Measurements from ENCODE around the gene ZC3H13. TPM values are rescaled to one million over a fixed set of nuclear protein-coding genes. Genes with fewer than 3 reads are reported as not detected.

The ZC3H13 gene
- total and polyA plus RNA-seq, 2 of the 8 experiments (the other 6 are each of a cell fraction or from before 2014, with no cell fraction given), result 5.1 to 57.8 TPM

DNA sequence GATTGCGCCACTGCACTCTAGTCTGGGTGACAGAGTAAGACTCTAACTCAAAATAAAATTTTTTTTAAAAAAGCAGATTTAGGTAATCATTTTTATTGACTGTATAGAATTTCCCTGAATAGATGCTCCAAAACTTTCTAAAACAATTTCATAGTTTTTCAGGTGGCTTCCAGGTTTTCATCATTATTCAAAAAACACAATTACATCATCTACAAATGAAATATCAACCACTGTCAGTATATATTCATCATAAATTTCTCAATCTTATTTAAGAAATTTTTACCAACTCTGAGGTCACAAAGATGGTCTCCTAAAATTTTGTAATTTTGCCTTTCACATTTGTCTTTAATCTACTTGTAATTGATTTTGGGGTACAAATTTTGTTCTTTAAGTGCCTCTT, 48.1 kb downstream of the ZC3H13 start:
- FAIRE-seq (no peak), DNase-seq (ENCODE audit: low read depth in 1 of 2, low spot score in 2 of 2) (no peak)
- Histone ChIP-seq H3K4me1 (replicated peaks in 1 of 4; ENCODE audit: control insufficient read depth in 3 of 4, insufficient read depth in 4 of 4, low read length in 3 of 4) (no peaks in the 10 kb centered on the region), H2BK15ac (ENCODE audit: low read length) (no peak overlapping the region), H3K4ac (replicated peaks; ENCODE audit: insufficient read length, low read depth, low read length) (no peak overlapping the region), H3K23ac (ENCODE audit: insufficient read length) (no peak overlapping the region), H4K20me1 (replicated peaks in 1 of 2; ENCODE audit: control insufficient read depth in 1 of 2, insufficient read depth in 2 of 2, low read length in 2 of 2) (no peaks in the 10 kb centered on the region), H3K79me2 (ENCODE audit: control insufficient read depth in 1 of 2, insufficient read depth in 2 of 2, low read length in 2 of 2) (no peaks in the 10 kb centered on the region), H2AFZ (ENCODE audit: low read length) (no peak overlapping the region), H3K4me3 (ENCODE audit: extremely low read depth in 1 of 4, insufficient read depth in 2 of 4, low read depth in 3 of 4, low read length in 4 of 4) (no peak overlapping the region), H3K14ac (ENCODE audit: insufficient read length) (no peak overlapping the region), H3K9ac (replicated peaks in 1 of 4; ENCODE audit: extremely low read depth in 1 of 4, low read depth in 3 of 4, low read length in 3 of 4) (no peak overlapping the region), H4K8ac (ENCODE audit: extremely low read depth, insufficient read depth, low read length) (no peak overlapping the region), H3K4me2 (ENCODE audit: insufficient read depth in 1 of 2, low read depth in 2 of 2, low read length in 2 of 2) (no peak overlapping the region), H3K9me3 (ENCODE audit: insufficient read depth in 2 of 2, low read depth in 1 of 2, low read length in 1 of 2) (no peaks in the 10 kb centered on the region), H4K91ac (replicated peaks; ENCODE audit: insufficient read length, low read length) (no peak overlapping the region), H2BK20ac (ENCODE audit: low read length) (no peak overlapping the region), H2BK5ac (ENCODE audit: low read depth, low read length) (no peak overlapping the region), H2AK5ac (ENCODE audit: low read depth, low read length) (no peak overlapping the region), H3K27ac (ENCODE audit: low read depth, low read length) (no peak overlapping the region), H2BK12ac (ENCODE audit: low read depth, low read length) (no peak overlapping the region), H2BK120ac (replicated peaks; ENCODE audit: low read depth, low read length) (no peak overlapping the region), H3K36me3 (ENCODE audit: control insufficient read depth in 2 of 4, insufficient read depth in 4 of 4, low read length in 3 of 4) (peaks cover 2 to 57% (median 21%) of the 10 kb centered on the region in 4 experiments; a peak in 7 of 8 replicates), H4K5ac (ENCODE audit: insufficient read length, low read depth, low read length) (no peak overlapping the region), H3K27me3 (replicated peaks in 1 of 4; ENCODE audit: control insufficient read depth in 3 of 4, extremely low read depth in 1 of 4, insufficient read depth in 3 of 4, low read length in 3 of 4) (no peaks in the 10 kb centered on the region), H3K56ac (replicated peaks; ENCODE audit: insufficient read length, low read depth, low read length) (no peak overlapping the region), H3K79me1 (ENCODE audit: low read depth, low read length) (no peaks in the 10 kb centered on the region), H3K18ac (ENCODE audit: extremely low read depth, low read length) (no peak overlapping the region), H3K23me2 (ENCODE audit: low read depth, low read length) (no peaks in the 10 kb centered on the region)
- POLR2A ChIA-PET (ENCODE audit: partially characterized antibody), result interaction anchor here (0.7 to 1.4 kb wide), 2 partner anchors 182 to 400 kb away, joined by 3 read pairs; no protein-coding TSS in a partner anchor
- TF ChIP-seq BACH1 (IDR thresholded peaks at IDR 0.05; ENCODE audit: low read length) (no peak), FOSL1 (IDR thresholded peaks at IDR 0.05; ENCODE audit: insufficient read depth, low read depth, low read length) (no peak), YY1 (IDR thresholded peaks at IDR 0.05; ENCODE audit: low read depth, low read length) (no peak), NANOG (IDR thresholded peaks at IDR 0.05; ENCODE audit: insufficient read depth, low read depth, low read length, poor library complexity, severe bottlenecking) (no peak), BRCA1 (IDR thresholded peaks at IDR 0.05; ENCODE audit: low read depth, low read length) (no peak), GTF2F1 (IDR thresholded peaks at IDR 0.05; ENCODE audit: borderline replicate concordance, low read depth, low read length) (no peak), SIX5 (IDR thresholded peaks at IDR 0.05; ENCODE audit: low read depth, low read length) (no peak), RFX5 (IDR thresholded peaks at IDR 0.05; ENCODE audit: borderline replicate concordance, low read depth, low read length) (no peak)
- TF ChIP-seq, protein P1, sequence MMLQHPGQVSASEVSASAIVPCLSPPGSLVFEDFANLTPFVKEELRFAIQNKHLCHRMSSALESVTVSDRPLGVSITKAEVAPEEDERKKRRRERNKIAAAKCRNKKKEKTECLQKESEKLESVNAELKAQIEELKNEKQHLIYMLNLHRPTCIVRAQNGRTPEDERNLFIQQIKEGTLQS (IDR thresholded peaks at IDR 0.05; ENCODE audit: insufficient read depth, low read depth, low read length), result no peak
- WGBS, 2 experiments (ENCODE audit: extremely low coverage in 1 of 2, insufficient coverage in 1 of 2, insufficient read length in 1 of 2, insufficient replicate concordance in 2 of 2, low coverage in 1 of 2, low lambda C conversion rate in 2 of 2, missing lambda C conversion rate in 1 of 2), result 94% methylated on average over 1 of the region's 1 CpG; no CpG with 5 or more reads in 1 of the 2 experiments
- CTCF ChIA-PET (ENCODE audit: partially characterized antibody), result no interaction called here

Data from H1 (cell line).